ENCODE data around the gene PLPPR1.

PLPPR1 gene

GRCh38 chr9:101027733-101028345 lies 688 bp upstream of the PLPPR1 start:
- TF ChIP-seq CTCF (IDR thresholded peaks at IDR 0.05; ENCODE audit: control extremely low read depth, extremely low read depth, low read depth, missing control alignments), result no peak
- no peak for DNase-seq (ENCODE audit: extremely low spot score)
- CTCF ChIA-PET, result no interaction called here
- POLR2A ChIA-PET, result no interaction called here

- TF ChIP-seq CTCF (IDR thresholded peaks at IDR 0.05; ENCODE audit: control extremely low read depth, extremely low read depth, low read depth, missing control alignments), result no peak
- CTCF ChIA-PET, result no interaction called here
- POLR2A ChIA-PET, result no interaction called here
- DNase-seq (ENCODE audit: extremely low spot score), result no peak
These were observed 973 bp downstream of the PLPPR1 start for GRCh38 chr9:101029315-101030085.

- ChIA-PET POLR2A (no interaction called here), CTCF (no interaction called here)
- no peak for TF ChIP-seq CTCF (IDR thresholded peaks at IDR 0.05; ENCODE audit: control extremely low read depth, extremely low read depth, low read depth, missing control alignments)
- no peak for DNase-seq (ENCODE audit: extremely low spot score)
These were observed 1.5 kb downstream of the PLPPR1 start for GRCh38 chr9:101030086-101030391.

DNA sequence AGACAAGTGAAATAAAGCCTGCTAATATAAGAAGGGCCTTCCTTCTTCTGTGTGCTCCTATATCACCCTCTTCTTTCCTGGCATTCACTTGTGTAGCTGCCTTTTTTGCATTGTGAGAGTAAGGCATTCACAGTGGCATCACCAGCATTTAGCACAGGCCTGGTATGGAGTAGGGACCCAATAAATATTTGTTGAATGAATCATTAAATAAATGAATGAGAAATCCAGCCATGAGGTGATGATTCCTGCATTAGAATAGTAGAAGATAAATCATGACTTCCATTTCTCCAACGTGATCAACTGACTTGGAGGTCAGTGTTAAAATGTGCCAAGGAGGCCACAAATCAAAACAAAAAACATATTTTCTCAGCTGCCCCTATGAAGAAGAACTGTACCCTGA lies 3.9 kb downstream of the PLPPR1 start:
- POLR2A ChIA-PET, result no interaction called here
- no peak for DNase-seq (ENCODE audit: extremely low spot score)
- CTCF ChIA-PET, result interaction anchor here (1.5 kb wide), 1 partner anchor 215 kb away, joined by 3 read pairs; no protein-coding TSS in a partner anchor
- TF ChIP-seq CTCF (IDR thresholded peaks at IDR 0.05; ENCODE audit: control extremely low read depth, extremely low read depth, low read depth, missing control alignments), result no peak

- DNase-seq (ENCODE audit: extremely low spot score), result no peak
- ChIA-PET POLR2A (no interaction called here), CTCF (interaction anchor here (1.5 kb wide), 1 partner anchor 213 kb away, joined by 3 read pairs; no protein-coding TSS in a partner anchor)
- no peak for TF ChIP-seq CTCF (IDR thresholded peaks at IDR 0.05; ENCODE audit: control extremely low read depth, extremely low read depth, low read depth, missing control alignments)
These were observed 5.7 kb downstream of the PLPPR1 start for GRCh38 chr9:101034222-101034621.

- POLR2A ChIA-PET, result no interaction called here
- CTCF ChIA-PET, result interaction anchor here (1.0 kb wide), 1 partner anchor 10 kb away, joined by 3 read pairs; no protein-coding TSS in a partner anchor
- no peak for DNase-seq (ENCODE audit: extremely low spot score)
- no peak for TF ChIP-seq CTCF (IDR thresholded peaks at IDR 0.05; ENCODE audit: control extremely low read depth, extremely low read depth, low read depth, missing control alignments)
These were observed 6.6 kb downstream of the PLPPR1 start for GRCh38 chr9:101035098-101035497.

Measured in GM10248 (cell line).